C1 segment of cervical spinal cord (tissue), 14 donors: ENCODE results near the gene CACNA2D3.

Source experiments
- DNase-seq, 14 donors: peaks; one replicate each; lab custom pipeline; 2025; lab: John Stamatoyannopoulos, UW

Gene CACNA2D3

DNA sequence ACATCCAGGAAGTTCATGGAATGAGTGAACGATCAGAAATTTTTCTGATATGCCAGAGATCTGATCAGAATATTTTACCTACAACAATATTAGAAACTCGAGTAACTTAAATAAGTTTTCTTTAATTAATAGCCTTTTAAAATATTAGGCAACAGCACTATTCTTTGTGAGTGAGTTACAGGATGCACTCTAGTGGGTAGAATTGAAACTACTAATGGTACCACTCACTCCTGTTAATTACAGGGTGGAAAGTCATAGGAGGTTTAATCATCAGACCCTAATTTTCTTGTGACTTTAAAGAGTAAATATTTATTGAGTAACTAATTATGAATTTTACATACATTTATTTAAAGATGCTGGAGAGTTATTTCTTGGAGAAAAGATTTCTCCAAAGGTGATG lies 217.3 kb downstream of the CACNA2D3 start:
- no peak for DNase-seq

DNA sequence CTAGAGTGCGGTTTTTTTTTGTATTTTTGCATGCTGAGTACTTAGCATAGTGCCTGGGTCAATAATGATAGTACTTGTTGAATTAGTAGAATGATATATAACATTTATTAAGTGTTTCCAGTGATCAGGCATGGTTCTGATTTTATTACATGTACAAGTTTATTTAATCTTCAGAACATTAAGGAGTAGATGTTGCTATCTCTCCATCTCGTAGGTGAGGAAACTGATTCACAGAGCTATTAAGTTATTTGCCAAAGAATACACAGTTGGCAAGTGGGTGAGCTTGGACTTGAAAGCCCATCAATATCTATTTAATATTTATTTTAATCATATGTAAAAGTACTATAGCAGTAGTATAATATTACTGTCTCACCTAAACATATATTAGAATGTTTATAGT lies 219.5 kb downstream of the CACNA2D3 start:
- no peak for DNase-seq

DNA sequence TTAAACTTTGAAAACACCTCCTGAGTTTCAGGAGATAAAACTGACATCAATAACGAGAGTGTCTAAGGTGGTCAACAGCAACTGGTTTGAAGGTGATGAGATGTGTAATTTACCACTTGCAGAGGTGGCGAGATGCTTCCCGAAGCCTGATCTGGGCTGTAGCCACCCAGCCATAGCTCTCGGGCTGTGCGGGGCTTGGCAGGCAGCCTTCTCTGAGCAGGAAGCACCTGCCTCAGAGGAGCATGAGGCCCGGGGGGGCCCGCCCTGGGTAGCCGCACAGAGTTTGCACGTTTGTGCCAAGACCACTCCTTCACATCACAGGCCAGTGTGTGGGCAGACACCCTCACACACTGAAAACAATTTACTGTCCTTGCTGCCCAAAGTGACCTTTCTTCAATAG lies 220.3 kb downstream of the CACNA2D3 start:
- DNase-seq, result no peak

DNA sequence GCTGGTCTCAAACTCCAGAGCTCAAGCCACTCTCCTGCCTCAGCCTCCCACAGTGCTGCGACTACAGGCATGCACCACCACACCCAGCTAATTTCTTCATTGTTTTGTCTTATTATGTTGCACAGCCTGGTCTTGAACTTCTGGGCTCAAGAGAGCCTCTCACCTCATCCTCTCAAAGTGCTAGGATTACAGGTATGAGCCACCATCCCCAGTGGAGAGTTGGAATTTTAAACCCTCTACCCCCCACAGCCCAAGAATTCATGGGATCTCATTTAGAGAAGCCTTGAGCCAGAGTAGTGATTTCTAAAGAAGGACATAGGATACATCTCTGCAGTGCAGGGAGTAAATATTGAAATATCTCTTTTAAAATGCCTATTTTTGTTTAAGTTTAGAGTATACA lies 221.1 kb downstream of the CACNA2D3 start:
- no peak for DNase-seq

DNA sequence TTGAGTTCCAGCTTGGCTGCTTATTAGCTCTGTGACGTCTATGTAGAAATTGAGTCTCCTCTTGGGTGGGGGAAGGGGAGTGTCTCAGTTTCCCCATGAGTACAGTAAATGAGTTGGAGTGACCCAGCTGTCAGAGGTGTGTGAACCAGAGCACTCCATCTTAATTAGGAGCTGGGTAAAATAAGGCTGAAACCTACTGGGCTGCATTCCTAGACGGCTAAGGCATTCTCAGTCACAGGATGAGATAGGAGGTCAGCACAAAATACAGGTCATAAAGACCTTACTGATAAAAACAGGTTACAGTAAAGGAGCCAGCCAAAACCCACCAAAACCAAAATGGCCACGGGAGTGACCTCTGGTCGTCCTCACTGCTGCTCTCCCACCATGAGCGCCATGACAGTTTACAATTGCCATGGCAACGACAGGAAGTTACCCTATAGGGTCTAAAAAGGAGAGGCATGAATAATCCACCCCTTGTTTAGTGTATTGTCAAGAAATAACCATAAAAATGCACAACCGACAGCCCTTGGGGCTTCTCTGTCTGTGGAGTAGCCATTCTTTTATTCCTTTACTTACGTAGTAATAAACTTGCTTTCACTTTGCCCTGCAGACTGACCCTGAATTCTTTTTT lies 222.4 kb downstream of the CACNA2D3 start:
- DNase-seq, result no peak

DNA sequence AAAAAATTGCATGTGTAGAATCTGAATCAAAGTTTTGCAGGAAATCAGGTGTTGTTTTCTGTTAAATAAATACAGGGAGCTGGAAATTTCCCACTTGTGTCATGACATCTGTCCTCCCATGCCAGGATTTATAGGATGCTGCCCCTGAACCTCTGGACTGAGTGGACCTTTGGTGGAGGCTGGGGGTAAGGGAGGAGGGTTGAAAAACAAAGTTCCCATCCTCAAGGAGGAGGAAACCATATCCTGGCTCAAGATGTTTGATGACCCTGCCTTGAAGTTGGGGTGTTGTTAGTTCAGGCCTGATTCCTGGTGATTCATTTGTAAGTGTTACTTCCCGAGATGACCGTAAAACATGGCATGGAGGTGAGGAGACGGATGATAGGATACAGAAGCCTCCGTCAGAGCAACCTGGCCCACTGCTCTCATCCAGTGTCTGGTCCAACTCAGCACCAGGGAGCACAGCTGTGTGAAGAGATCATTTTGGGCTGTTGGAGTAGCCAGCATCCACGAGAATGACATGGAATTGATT lies 223.6 kb downstream of the CACNA2D3 start:
- no peak for DNase-seq

DNA sequence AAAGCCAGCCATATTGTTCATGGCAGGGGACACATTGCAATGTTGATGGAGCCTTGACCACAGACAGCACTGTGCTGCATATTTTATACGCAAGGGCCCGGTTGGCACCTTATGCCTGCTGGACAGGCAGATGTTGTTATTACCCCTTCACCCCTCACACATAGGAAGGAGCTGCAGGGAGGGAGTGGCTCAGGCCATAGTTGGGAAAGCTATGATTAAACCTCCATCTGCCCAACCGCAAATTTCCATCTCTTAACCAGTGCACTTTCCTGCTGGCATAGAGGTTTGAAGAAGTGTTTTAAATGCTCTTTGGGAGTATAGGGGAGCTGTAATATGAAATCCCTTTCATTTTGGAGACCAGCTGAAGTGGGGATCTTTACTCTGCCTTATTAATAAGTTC lies 224.7 kb downstream of the CACNA2D3 start:
- no peak for DNase-seq

DNA sequence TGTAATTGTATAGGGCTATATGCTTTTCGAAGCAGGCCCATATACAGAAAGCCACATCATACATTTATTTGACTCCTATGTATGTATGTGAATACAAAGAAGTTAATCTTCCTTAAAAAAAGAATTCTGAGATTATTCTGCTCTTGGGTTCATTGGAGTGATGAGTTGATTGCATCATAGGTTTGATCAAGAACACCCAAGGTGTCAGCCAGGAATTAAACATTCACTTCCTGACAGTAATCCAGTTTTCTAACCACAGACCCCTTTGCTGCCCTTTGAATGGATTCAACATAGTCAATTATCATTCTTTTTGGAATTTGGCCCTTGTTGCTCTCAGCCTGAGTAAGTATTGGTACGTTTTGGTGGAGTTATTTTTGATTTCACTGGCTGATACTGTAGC lies 225.6 kb downstream of the CACNA2D3 start:
- no peak for DNase-seq

DNA sequence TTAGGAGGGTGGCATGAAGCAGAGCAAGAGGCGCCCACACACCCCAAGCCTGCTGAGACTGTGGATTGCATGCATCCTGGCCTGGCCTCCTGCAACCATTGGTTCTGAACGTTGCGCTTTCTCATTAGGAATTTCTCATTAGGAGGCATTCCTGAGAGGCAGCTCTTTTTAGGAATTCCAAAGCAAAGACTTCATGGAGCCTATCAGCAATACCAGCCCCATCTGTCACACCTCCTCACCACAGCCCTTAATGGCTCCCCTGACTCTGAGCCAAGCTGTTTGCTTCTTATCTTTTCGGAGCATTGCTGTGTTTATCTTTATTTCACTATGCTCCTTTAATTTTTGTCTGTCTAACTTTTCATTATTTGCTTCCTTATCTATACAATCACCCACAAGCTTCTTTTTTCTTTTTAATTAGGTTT lies 226.9 kb downstream of the CACNA2D3 start:
- no peak for DNase-seq

DNA sequence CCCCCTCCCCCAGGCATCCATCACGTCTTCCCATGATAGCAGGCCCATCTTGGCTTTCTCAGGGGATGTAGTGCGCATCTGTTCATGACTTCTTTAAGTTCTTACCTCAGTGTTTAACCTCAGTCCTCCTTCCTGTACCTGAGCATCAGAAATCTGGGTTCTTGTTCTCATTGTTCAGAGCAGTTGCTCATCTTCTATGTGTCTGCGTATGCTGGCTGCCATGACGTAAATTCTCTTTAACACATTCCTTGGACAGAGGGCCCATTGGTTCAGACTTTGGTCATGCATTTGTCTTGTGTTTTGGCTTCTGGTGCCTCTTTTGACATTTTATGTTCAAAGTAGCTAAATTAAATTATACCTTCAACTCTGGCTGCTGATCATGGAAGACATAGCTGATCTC lies 227.3 kb downstream of the CACNA2D3 start:
- no peak for DNase-seq

DNA sequence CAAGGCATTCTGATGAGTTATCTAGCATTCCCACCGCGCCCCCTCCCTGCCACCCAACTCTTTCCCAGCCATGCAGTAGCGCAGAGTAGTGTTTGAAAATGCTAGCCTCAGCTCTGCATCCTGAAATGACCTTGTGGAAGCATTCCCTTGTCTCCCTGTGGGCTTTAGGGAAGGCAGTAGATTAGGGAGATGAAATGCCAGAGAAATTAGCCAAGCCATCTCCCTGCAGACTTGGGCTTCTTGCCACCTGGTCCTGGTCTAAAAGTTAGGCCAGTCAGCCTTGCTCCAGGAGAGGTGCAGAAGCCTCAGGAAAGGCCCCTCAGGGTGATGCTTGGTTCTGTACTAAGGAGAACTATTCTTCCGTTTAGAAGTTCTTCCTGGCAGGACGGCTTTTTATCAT lies 231.2 kb downstream of the CACNA2D3 start:
- no peak for DNase-seq

DNA sequence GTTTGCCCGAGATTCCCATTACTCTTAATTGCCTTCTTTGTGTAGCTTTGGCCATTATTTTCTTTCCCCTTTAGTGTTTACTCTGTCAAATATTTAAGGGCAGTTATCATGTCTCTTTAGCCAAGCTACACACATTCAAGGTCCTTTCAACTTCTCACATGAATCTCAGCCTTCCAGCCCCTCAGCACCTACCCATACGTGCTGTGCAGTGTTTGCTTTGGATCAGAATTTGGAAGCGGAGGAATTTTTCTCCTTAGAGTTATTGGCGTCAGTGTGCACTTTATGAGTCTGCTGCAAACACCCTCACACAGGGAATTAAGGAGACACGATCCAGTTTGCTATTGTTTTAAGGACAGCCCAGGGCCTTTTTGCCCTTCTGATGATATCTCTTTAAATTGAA lies 231.6 kb downstream of the CACNA2D3 start:
- no peak for DNase-seq

DNA sequence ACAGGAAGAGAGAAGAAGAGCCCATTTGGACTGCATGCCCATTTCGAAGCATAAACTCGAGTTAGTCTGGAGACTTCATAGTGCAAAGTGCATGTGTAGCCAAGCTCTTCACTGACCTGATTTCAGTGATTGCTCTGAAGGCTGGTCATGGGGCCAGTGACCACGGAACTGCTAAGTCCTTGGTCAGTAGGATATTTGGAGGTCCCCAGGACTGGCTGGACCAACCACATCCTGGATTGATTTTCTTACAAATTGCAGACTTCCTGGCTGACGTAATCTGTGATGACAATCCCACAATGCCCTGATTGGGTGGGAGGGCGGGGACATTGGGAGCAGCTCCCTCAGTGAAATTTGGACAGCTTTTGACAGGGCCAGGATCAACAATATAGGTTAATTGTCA lies 233.4 kb downstream of the CACNA2D3 start:
- no peak for DNase-seq

DNA sequence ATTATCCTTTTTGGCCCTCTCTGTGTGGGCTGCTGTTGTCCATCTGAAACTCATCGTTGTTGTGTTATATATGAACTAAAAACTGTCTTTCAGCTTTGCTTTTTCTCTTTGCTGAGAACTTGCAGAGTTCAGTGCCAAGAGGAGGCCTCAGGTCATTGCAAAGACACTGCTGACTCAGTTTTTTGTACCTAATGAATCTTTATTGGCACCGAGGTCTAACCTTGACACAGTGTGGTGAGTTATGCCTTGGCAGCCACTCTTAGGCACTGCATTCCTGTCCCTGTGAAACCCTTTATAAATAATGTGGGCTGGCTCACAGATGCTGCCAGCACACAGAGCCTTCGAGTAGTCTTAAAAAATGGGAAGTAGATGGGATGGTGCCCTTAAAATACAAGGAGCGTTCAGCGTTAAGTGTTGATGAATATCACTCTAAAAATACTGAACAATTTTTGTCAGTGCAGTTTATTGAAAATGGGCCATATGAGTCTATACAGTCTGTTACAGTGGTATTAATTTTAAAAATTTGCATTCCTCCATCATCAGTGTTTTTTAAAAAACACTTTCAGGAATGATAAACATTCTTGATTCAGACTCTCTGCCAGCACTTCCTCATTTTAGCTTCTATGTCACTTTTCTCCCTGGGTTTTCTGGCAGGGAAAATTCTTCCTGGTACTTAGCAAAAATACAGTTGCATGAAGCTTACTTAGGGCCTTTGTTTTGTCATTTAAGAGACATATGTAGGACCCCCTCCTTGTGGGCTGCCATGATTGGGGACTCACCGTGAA lies 234.1 kb downstream of the CACNA2D3 start:
- peak in 6 of 14 donors; percentile 3 to 41 (median 20) for DNase-seq

DNA sequence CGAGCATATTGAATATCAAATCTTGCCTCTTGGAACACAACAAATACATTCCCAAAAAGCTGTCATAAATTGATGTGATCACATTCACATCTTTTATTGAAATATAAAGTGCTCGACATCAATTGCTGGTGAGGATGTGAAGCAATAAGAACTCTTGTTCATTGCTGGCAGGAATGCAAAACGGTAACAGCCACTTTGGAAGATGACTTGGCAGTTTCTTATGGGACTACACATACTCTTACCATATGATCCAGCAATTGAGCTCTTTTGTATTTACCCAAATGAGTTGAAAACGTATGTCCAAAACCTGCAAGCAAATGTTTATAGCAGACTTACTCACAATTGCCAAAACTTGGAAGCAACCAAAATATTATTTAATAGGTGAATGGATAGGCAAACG lies 234.9 kb downstream of the CACNA2D3 start:
- DNase-seq, result no peak

DNA sequence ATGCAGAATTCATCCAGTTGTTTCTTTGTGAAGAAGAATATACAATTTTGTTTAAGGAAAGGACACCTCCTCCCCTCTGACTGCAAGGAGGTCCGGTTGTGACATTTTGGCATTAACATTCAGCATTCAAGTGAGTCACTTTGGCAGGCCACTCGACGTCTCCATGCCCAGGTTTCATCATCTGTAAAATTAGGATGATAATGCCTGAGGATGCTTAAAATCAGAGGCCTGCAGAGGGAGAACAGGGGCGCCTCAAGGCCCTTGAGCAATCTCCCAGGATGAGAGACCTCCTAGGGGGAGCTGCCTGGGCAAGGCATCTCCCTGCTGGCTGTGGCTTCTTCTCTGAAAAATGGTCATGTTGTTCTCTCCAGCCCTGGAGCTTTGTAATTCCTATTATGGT lies 236.0 kb downstream of the CACNA2D3 start:
- DNase-seq, result peak in 2 of 14 donors; percentile 11 to 56

DNA sequence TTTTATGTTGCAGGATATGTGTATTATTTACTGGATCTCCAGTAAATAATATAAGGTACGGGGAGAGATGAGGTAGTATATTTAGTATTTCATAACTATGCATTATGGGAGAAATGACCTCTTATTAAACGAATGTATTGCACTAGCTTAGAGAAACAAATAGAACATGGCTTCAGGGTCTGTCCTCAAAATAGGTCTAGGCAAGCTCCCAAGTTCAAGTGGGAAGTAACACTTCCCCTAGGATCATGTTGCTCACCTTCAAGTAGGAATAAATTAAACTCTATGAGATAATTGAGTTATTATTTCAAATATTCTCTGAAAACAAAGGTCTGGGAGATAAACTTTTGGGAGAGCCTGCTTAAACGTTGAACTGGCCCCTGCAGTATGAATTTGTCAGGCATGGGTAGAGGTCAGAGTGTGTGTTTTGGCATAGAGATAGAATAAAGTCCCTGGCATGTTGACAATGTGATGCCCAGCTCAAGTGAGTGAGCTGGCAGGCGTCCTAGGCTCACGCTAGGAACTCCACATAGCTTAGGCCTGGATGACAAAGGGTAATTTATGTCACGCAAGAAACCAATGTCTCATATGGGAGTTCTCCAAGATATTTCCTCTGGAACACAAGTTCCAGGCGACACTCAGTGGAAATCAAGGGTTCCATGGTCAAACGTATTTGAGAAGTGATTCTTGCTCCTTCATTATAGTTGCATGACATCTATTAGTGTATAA lies 236.8 kb downstream of the CACNA2D3 start:
- DNase-seq, result no peak

DNA sequence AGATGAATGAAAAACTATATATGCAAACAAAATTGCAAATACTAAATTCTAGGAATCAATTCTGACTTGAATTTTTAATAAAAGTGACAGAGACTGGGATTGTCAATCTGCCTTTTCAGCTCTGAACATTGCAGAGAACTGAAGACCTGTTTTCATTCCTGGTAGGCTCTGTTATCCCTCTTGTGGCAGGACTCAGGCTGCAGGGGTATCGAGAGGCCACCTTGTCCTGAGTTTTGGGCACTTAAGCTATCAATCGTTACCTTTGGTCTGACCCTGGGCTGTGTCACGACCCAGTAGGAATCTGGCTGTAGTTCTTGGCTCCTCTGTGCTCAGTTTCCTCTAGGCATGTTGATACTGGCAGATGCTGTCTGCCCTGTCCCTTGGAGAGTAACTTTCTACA lies 238.0 kb downstream of the CACNA2D3 start:
- DNase-seq, result no peak

DNA sequence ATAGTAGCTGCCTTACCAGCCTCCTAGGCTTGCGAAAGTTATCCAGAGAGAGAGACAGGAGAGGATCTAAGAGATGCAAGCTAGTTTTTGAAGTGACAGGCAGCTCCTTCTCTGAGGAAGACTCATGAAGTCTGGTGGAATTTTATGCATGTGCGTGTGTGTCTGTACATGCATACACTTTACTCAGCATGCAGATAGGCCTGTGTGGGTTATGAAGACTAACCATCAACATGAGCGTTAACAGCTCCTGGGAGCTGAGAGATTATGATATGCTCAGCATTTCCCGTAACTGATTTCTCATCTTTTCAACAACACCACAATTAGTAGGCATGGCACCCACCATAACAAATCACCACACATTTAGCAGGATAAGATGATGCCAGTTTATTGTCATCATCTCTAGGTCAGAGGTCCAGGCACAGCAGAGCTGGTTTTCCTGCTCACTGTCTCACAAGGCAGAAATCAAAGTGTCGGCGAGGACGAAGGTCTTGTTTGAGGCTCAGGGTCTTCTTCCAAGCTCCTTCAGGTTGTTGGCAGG lies 239.5 kb downstream of the CACNA2D3 start:
- DNase-seq, result no peak

DNA sequence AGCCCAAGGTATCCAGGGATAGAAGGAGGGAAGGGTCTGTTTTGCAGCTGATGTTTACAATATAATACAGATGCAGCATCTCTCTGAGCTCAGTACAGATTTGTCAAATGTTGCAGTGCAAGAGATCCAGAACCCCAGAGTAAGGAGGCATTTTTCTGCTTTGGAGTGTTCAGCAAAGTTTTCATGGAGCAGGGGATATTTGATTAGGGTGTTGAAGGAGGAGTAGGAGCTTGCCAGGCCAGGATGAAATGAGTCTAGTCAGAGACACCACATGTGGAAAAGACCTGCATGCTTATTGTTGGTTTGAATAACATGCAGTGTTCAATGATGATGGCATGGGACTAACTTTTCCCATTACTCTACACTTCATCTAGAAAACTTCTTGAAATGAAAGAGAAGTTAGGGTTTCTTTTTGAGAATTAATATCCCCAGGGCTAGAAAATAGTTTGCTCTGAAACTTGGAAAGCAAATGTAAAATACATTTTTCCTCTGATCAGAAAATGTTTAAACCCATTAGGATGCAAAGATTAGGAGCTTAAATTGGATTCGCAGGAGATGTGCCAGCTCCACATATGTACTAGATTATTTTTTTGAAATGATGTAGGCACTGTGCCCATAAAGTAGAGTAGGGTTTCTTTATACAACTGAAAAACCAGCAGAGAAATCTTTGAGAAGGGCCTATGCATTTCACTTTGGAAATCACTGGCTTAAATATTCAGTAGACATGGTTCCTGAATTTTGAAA lies 243.8 kb downstream of the CACNA2D3 start:
- no peak for DNase-seq

DNA sequence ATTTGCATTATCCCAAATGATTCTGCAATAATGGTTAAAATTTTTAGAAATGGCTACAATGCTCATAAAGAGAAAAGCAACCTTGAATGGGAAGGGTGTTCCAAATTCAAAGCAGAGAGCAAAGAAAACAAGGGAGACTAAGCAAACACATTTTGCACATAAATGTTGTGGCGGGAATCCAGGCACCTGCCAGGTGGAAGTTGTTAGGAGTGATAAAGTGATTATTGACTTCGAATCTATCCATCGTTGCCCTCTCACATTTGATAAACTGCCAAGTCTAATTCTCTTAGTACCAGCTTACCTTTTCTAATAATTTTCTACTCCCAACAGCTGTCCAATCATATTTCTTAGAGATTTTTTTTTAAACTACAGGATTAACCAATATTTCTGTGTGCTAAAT lies 244.5 kb downstream of the CACNA2D3 start:
- DNase-seq, result no peak

DNA sequence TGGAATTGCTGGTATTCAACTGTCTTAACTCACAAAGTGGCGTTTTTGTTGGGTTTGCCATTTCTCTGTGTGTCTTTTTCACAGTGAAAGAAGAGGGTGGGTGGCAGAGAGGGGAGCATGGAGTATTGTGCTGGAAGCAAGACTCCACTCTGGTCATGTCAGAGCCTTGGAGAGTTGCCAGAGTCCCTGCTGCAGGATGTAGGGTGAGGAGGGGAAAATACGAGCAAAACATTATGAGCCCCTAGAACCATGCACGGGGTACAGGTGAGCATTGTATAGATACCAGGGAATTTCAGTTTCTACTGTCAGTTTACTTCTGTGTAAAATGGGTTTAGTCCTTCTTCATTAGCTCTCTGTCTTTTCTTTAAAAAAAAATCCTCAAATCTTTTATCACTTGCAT lies 249.9 kb downstream of the CACNA2D3 start:
- no peak for DNase-seq
